Muscle of leg (tissue), 11 donors: ENCODE measurements around the gene SNORC. TPM values are rescaled to one million over a fixed set of nuclear protein-coding genes. Genes with fewer than 3 reads are reported as not detected.

Experiments used
- DNase-seq: peaks from one replicate; pipeline ENCODE4 v3.0.0; 2013
- H3K27ac ChIP-seq: one replicate; pipeline ENCODE4 v1.5.1; 2013; ENCODE audit warnings: mild to moderate bottlenecking, low read length, control low read depth
- H3K27me3 ChIP-seq: one replicate; pipeline ENCODE4 v1.6.1; 2013; ENCODE audit warnings: low read length; ENCODE audit not compliant: control insufficient read depth, insufficient read depth
- H3K36me3 ChIP-seq: one replicate; pipeline ENCODE4 v1.6.1; 2013; ENCODE audit warnings: low read length; ENCODE audit not compliant: control insufficient read depth, insufficient read depth
- H3K4me1 ChIP-seq: one replicate; pipeline ENCODE4 v1.6.1; 2013; ENCODE audit warnings: low read length; ENCODE audit not compliant: control insufficient read depth, insufficient read depth
- H3K4me3 ChIP-seq: one replicate; pipeline ENCODE4 v1.5.1; 2013; ENCODE audit warnings: low read length, control low read depth
- H3K9me3 ChIP-seq: replicated peaks from 2 replicates; pipeline ENCODE4 v1.6.1; 2013; ENCODE audit warnings: low read depth, low read length; ENCODE audit not compliant: control insufficient read depth
- WGBS: methylation state at CpG from one replicate; pipeline ENCODE4 v1.1.5; 2013; ENCODE audit warnings: missing lambda C conversion rate; ENCODE audit not compliant: insufficient coverage; 5-methylcytosine and 5-hydroxymethylcytosine counted together
- polyA plus RNA-seq, 8 donors: library from polyadenylated mRNA; unstranded; fragments of 120-200 nt; gene quantifications; one replicate each; pipeline versions ENCODE4 v1.2.1 to v1.2.3, GENCODE V29; 2013; ENCODE audit warnings: inconsistent platforms in 1 of 8, low replicate concordance in 1 of 8; ENCODE audit not compliant: insufficient read length in 8 of 8, insufficient read depth in 1 of 8
- total RNA-seq: library from RNA; stranded (reverse); fragments of 120-200 nt; gene quantifications from one replicate; pipeline ENCODE4 v1.2.4, GENCODE V29; 2013

Gene SNORC
- total and polyA plus RNA-seq, 9 donors, result 0.56 to 2.3 (median 1.5) TPM

GRCh38 chr2:232875256-232876121, 5.4 kb downstream of the SNORC start:
- Histone ChIP-seq H3K4me3 (no peak overlapping the region), H3K36me3 (no peaks in the 10 kb centered on the region), H3K9me3 (no peaks in the 10 kb centered on the region), H3K27me3 (peaks cover 26% of the 10 kb centered on the region), H3K27ac (no peak overlapping the region), H3K4me1 (peaks cover 8% of the 10 kb centered on the region)
- no peak for DNase-seq
- 9% methylated on average over 22 of the region's 37 CpGs for WGBS

GRCh38 chr2:232876161-232876977, 6.3 kb downstream of the SNORC start:
- no peak overlapping the region for H3K27ac ChIP-seq
- H3K36me3 ChIP-seq, result no peaks in the 10 kb centered on the region
- H3K4me3 ChIP-seq, result peak overlapping the region; percentile 34
- H3K27me3 ChIP-seq, result peaks cover 26% of the 10 kb centered on the region
- H3K9me3 ChIP-seq, result no peaks in the 10 kb centered on the region
- H3K4me1 ChIP-seq, result peaks cover 8% of the 10 kb centered on the region
- whole genome bisulfite sequencing, result under 1% methylated on average over 117 of the region's 119 CpGs
- DNase-seq, result peak; percentile 43

- Histone ChIP-seq H3K4me3 (peak overlapping the region; percentile 10), H3K27me3 (peaks cover 26% of the 10 kb centered on the region), H3K9me3 (no peaks in the 10 kb centered on the region), H3K36me3 (no peaks in the 10 kb centered on the region), H3K4me1 (peaks cover 8% of the 10 kb centered on the region), H3K27ac (no peak overlapping the region)
- WGBS, result 2% methylated on average over 8 of the region's 21 CpGs
- DNase-seq, result no peak
Measured at GRCh38 chr2:232876978-232877441, 6.9 kb downstream of the SNORC start.

- H3K27me3 ChIP-seq, result peaks cover 26% of the 10 kb centered on the region
- no peaks in the 10 kb centered on the region for H3K36me3 ChIP-seq
- H3K4me1 ChIP-seq, result peaks cover 8% of the 10 kb centered on the region
- H3K4me3 ChIP-seq, result no peak overlapping the region
- WGBS, result 84% methylated on average over 12 of the region's 13 CpGs
- DNase-seq, result no peak
- H3K9me3 ChIP-seq, result no peaks in the 10 kb centered on the region
- H3K27ac ChIP-seq, result no peak overlapping the region
Measured at GRCh38 chr2:232877940-232878511, 8.0 kb downstream of the SNORC start.

- no peak overlapping the region for H3K4me3 ChIP-seq
- DNase-seq, result no peak
- peaks cover 24% of the 10 kb centered on the region for H3K27me3 ChIP-seq
Measured at GRCh38 chr2:232878855-232879617, 9.0 kb downstream of the SNORC start.

GRCh38 chr2:232879618-232880494, 9.8 kb downstream of the SNORC start:
- no peak for DNase-seq
- Histone ChIP-seq H3K36me3 (no peaks in the 10 kb centered on the region), H3K4me1 (peaks cover 8% of the 10 kb centered on the region), H3K27ac (no peak overlapping the region), H3K4me3 (no peak overlapping the region), H3K9me3 (no peaks in the 10 kb centered on the region), H3K27me3 (peaks cover 23% of the 10 kb centered on the region)
- 84% methylated on average over 15 of the region's 21 CpGs for WGBS

More at GRCh38 chr2:232878855-232879617, 9.0 kb downstream of the SNORC start:
- WGBS, result 83% methylated on average over 17 of the region's 20 CpGs
- H3K36me3 ChIP-seq, result no peaks in the 10 kb centered on the region
- no peaks in the 10 kb centered on the region for H3K9me3 ChIP-seq
- H3K4me1 ChIP-seq, result peaks cover 8% of the 10 kb centered on the region
- no peak overlapping the region for H3K27ac ChIP-seq

- Histone ChIP-seq H3K36me3 (no peaks in the 10 kb centered on the region), H3K4me3 (no peak overlapping the region), H3K9me3 (no peaks in the 10 kb centered on the region), H3K27ac (no peak overlapping the region), H3K27me3 (peaks cover 17% of the 10 kb centered on the region), H3K4me1 (peaks cover 4% of the 10 kb centered on the region)
- DNase-seq, result no peak
- 42% methylated on average over 4 of the region's 17 CpGs for WGBS
Measured at GRCh38 chr2:232880764-232881351, 10.8 kb downstream of the SNORC start.

GRCh38 chr2:232882085-232882484, 12.0 kb downstream of the SNORC start:
- no peak overlapping the region for H3K4me3 ChIP-seq
- WGBS, result 78% methylated on average over 17 of the region's 17 CpGs
- H3K4me1 ChIP-seq, result no peaks in the 10 kb centered on the region
- H3K27ac ChIP-seq, result no peak overlapping the region
- H3K27me3 ChIP-seq, result peaks cover 12% of the 10 kb centered on the region
- DNase-seq, result no peak
- H3K9me3 ChIP-seq, result no peaks in the 10 kb centered on the region
- no peaks in the 10 kb centered on the region for H3K36me3 ChIP-seq
